GM21360 (cell line): ENCODE results near the gene TAAR5.
"Not testable (repeated sequence)": the region's sequence is repeated elsewhere in the genome, so short reads cannot be mapped to it uniquely, and the experiment has no call there.

Source experiments
- ATAC-seq: cut with Tn5 transposase; IDR thresholded peaks from one replicate; pipeline ENCODE4 v1.9.1; 2021; ENCODE audit warnings: mild to moderate bottlenecking, moderate library complexity; ENCODE audit not compliant: unreplicated experiment

Gene TAAR5

GRCh38 chr6:132571774-132572173, 17.8 kb downstream of the TAAR5 start:
- no peak for ATAC-seq

- no peak for ATAC-seq
These were observed 19.2 kb downstream of the TAAR5 start, which contains the start of gene TAAR6 for GRCh38 chr6:132570221-132570777. TAAR6 (plus strand) TSS chr6:132570322; CDS start chr6:132570322, 0 bp downstream.

- ATAC-seq = no peak
These were observed 20.4 kb downstream of the TAAR5 start for GRCh38 chr6:132569170-132569569.

GRCh38 chr6:132568611-132569010, 20.9 kb downstream of the TAAR5 start:
- ATAC-seq = no peak

- no peak for ATAC-seq
These were observed 22.0 kb downstream of the TAAR5 start for GRCh38 chr6:132567566-132567965.

GRCh38 chr6:132566404-132566803, 23.1 kb downstream of the TAAR5 start:
- no peak for ATAC-seq

GRCh38 chr6:132560087-132560486, 29.5 kb downstream of the TAAR5 start:
- not testable (repeated sequence) for ATAC-seq

GRCh38 chr6:132552372-132552771, 37.2 kb downstream of the TAAR5 start, which contains the start of gene TAAR8:
TAAR8 (plus strand) TSS chr6:132552672; CDS start chr6:132552693, 21 bp downstream.
- ATAC-seq = no peak

GRCh38 chr6:132551214-132551613, 38.3 kb downstream of the TAAR5 start:
- no peak for ATAC-seq

GRCh38 chr6:132548746-132549463, 40.6 kb downstream of the TAAR5 start:
- ATAC-seq = no peak

- ATAC-seq = no peak
These were observed 44.7 kb downstream of the TAAR5 start for GRCh38 chr6:132544826-132545225.
